ENCODE results near the gene UBXN7. TPM values are rescaled to one million over a fixed set of nuclear protein-coding genes. Genes with fewer than 3 reads are reported as not detected.

The UBXN7 gene
- total and polyA plus RNA-seq, 2 of the 8 experiments (the other 6 are each of a cell fraction or from before 2014, with no cell fraction given), result 18.5 to 109 TPM

DNA sequence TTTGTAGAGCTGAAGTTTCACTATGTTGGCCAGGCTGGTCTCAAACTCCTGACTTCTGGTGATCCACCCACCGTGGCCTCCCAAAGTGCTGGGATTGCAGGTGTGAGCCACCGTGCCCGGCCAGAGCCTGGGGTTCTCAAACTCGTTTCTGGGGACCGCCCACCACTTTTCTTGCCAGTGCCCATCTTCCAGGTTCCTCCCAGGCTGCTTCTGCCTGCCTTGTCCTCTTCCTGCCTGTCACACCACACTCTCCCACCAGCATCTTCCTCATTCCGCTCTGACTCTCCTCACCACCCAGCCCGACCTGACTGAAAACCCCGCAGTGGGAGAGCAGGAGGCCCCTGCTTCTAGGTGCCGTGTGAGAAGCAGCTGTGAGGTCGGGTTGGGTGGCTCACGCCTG, 111.1 kb downstream of the UBXN7 start (continued):
- TF ChIP-seq CTBP2 (IDR thresholded peaks at IDR 0.05; ENCODE audit: borderline replicate concordance, insufficient read depth, insufficient read length, low read length) (no peak), CEBPB (IDR thresholded peaks at IDR 0.05; ENCODE audit: low read depth, low read length) (no peak)

Data from H1 (cell line).